Measurements from ENCODE around the gene SPATA13.
A peak's percentile ranks its signal among the peaks of the same experiment; 100 is the strongest.

Gene SPATA13

GRCh38 chr13:24271601-24272451 is 111.3 kb downstream of the SPATA13 start:
- ChIA-PET CTCF (interaction anchor here (0.6 kb wide), 2 partner anchors 47 to 396 kb away, joined by 4 to 6 read pairs; no protein-coding TSS in a partner anchor), POLR2A (no interaction called here)
- Histone ChIP-seq H3K4me3 (ENCODE audit: low read depth, low read length) (no peak overlapping the region; the same call in 1 of the 2 replicates), H3K27ac (ENCODE audit: extremely low read depth, low read depth, low read length) (peak overlapping the region; percentile 87), H3K36me3 (ENCODE audit: control insufficient read depth in 2 of 2, insufficient read depth in 1 of 2, low read length in 2 of 2) (no peaks in the 10 kb centered on the region), H3K4me1 (ENCODE audit: control insufficient read depth, insufficient read depth, low read length) (peaks cover 7% of the 10 kb centered on the region; the same call in 1 of the 2 replicates), H3K9me3 (ENCODE audit: control insufficient read depth, insufficient read depth, low read depth, low read length) (no peaks in the 10 kb centered on the region)
- TF ChIP-seq KLF16 (tag by site-specific recombination; IDR thresholded peaks at IDR 0.05) (peak; percentile 48; the same call in 1 of the 2 replicates), ZNF132 (tag by site-specific recombination; IDR thresholded peaks at IDR 0.05; ENCODE audit: borderline replicate concordance) (no peak), ZNF19 (tag by site-specific recombination; IDR thresholded peaks at IDR 0.05; ENCODE audit: low read depth) (no peak), ZNF571 (tag by site-specific recombination; IDR thresholded peaks at IDR 0.05) (no peak), ZBTB21 (tag by site-specific recombination; IDR thresholded peaks at IDR 0.05) (no peak), SALL2 (tag by site-specific recombination; IDR thresholded peaks at IDR 0.05; ENCODE audit: borderline replicate concordance) (no peak), ATF2 (tag by site-specific recombination; IDR thresholded peaks at IDR 0.05; ENCODE audit: low read depth) (no peak), ZNF670 (tag by site-specific recombination; IDR thresholded peaks at IDR 0.05; ENCODE audit: low read depth) (no peak), ZNF341 (tag by site-specific recombination; IDR thresholded peaks at IDR 0.05; ENCODE audit: low read depth) (no peak), ZNF626 (tag by site-specific recombination; IDR thresholded peaks at IDR 0.05) (no peak), ZBTB11 (tag by site-specific recombination; conservative IDR thresholded peaks at IDR 0.05; ENCODE audit: low read depth) (0 out of 2 replicates have a peak, but pooled peaks have one; percentile 15), ZNF660 (tag by site-specific recombination; IDR thresholded peaks at IDR 0.05) (no peak), PRDM4 (tag by site-specific recombination; IDR thresholded peaks at IDR 0.05) (no peak), ZNF221 (tag by site-specific recombination; IDR thresholded peaks at IDR 0.05; ENCODE audit: borderline replicate concordance) (no peak), ZNF580 (tag by site-specific recombination; IDR thresholded peaks at IDR 0.05) (no peak), TSHZ1 (tag by site-specific recombination; IDR thresholded peaks at IDR 0.05; ENCODE audit: borderline replicate concordance) (no peak), REPIN1 (tag by site-specific recombination; IDR thresholded peaks at IDR 0.05; ENCODE audit: low read depth) (no peak), ZNF24 (tag by site-specific recombination; IDR thresholded peaks at IDR 0.05) (no peak), ZNF639 (tag by site-specific recombination; IDR thresholded peaks at IDR 0.05) (no peak), ZBTB20 (tag by site-specific recombination; IDR thresholded peaks at IDR 0.05) (peak; percentile 50; the same call in 1 of the 2 replicates), ZNF544 (tag by site-specific recombination; IDR thresholded peaks at IDR 0.05) (no peak), YY2 (tag by site-specific recombination; IDR thresholded peaks at IDR 0.05) (no peak), ZNF23 (tag by site-specific recombination; IDR thresholded peaks at IDR 0.05; ENCODE audit: borderline replicate concordance) (no peak)

Data from HEK293 (cell line).